K562 (cell line): ENCODE results near the gene CUEDC2. TPM values are rescaled to one million over a fixed set of nuclear protein-coding genes. Genes with fewer than 3 reads are reported as not detected.
A peak's percentile ranks its signal among the peaks of the same experiment; 100 is the strongest.

Experiments used
- NFRKB ChIP-seq: fragments of 450-650 bp; IDR thresholded peaks from 2 replicates; pipeline ENCODE4 v1.6.1; 2016; ENCODE audit warnings: low read depth
- PPARD ChIP-seq: fragments of 250-450 bp; sonication (Bioruptor Pico); IDR thresholded peaks from 2 replicates; pipeline ENCODE4 v1.8.0; 2022; ENCODE audit warnings: inconsistent platforms, mild to moderate bottlenecking, moderate library complexity
- SMARCA4 ChIP-seq: fragments of 450-650 bp; IDR thresholded peaks from 2 replicates; pipeline ENCODE4 v1.6.1; 2016
- SMC3 ChIP-seq: conservative IDR thresholded peaks from 2 replicates; pipeline ENCODE4 v1.6.1; 2011; ENCODE audit warnings: low read depth, low read length, improper control_type of control experiment; ENCODE audit not compliant: insufficient read depth
- TCF7L2 ChIP-seq: fragments of 150-350 bp; IDR thresholded peaks from 2 replicates; pipeline ENCODE4 v1.6.1; 2016; ENCODE audit warnings: low read depth, mild to moderate bottlenecking, low read length, moderate library complexity
- ZNF3 ChIP-seq: fragments of 250-450 bp; sonication (Bioruptor Pico); IDR thresholded peaks from 2 replicates; pipeline ENCODE4 v1.5.0; 2021; ENCODE audit warnings: mild to moderate bottlenecking, moderate library complexity
- polyA plus RNA-seq, 8 experiments: library from polyadenylated mRNA; depleted of rRNA in 4 of 8; stranded (reverse) in 5 of 8; unstranded in 3 of 8; fragments of >200 nt; fragmentation: Nextera tagmentation in 2 of 8; fragmentation: Illumina TruSeq in 1 of 8; extraction: Ambion mirVana in 2 of 8; extraction: Trizol in 1 of 8; gene quantifications; 2 replicates each; pipeline versions ENCODE4 v1.2.1 to v1.2.3, GENCODE V29; 2011 to 2014; ENCODE audit warnings: inconsistent platforms in 1 of 8, missing spikeins in 1 of 8
- total RNA-seq, 7 experiments: library from RNA; depleted of rRNA in 6 of 7; stranded (reverse); fragments of >200 nt in 6 of 7; fragmentation: Illumina TruSeq in 2 of 7; extraction: Trizol in 2 of 7; gene quantifications; 2 replicates each; pipeline versions ENCODE4 v1.2.1 to v1.2.3, GENCODE V29; 2011 to 2021; ENCODE audit warnings: low replicate concordance in 1 of 7
- TF ChIP-seq, protein P1 (sequence below): sonication (generic); formaldehyde crosslinking; IDR thresholded peaks from 2 replicates; pipeline ENCODE4 v1.8.0; 2023; ENCODE audit warnings: missing genetic modification reagents, mild to moderate bottlenecking, borderline replicate concordance
- TF ChIP-seq, protein P2 (sequence below): fragments of 200-800 bp; sonication (Bioruptor generic); IDR thresholded peaks from 2 replicates; pipeline ENCODE4 v1.6.1; 2017; ENCODE audit warnings: missing genetic modification characterization, missing compliant biosample characterization
- TF ChIP-seq, protein P3 (sequence below), 2 experiments: fragments of 450-650 bp; formaldehyde crosslinking in 1 of 2; IDR thresholded peaks; 2 replicates each; pipeline versions ENCODE4 v1.4.0 to v1.6.1; 2014 to 2020; ENCODE audit warnings: mild to moderate bottlenecking in 2 of 2, borderline replicate concordance in 1 of 2, low read depth in 1 of 2
- TF ChIP-seq, protein P4 (sequence below): fragments of 450-650 bp; IDR thresholded peaks from 2 replicates; pipeline ENCODE4 v1.6.1; 2017; ENCODE audit warnings: mild to moderate bottlenecking, moderate library complexity

Gene CUEDC2
- total and polyA plus RNA-seq, 9 of the 15 experiments (the other 6 are each of a cell fraction or from before 2014, with no cell fraction given): 8.5 to 48.9 (median 27.4) TPM

DNA sequence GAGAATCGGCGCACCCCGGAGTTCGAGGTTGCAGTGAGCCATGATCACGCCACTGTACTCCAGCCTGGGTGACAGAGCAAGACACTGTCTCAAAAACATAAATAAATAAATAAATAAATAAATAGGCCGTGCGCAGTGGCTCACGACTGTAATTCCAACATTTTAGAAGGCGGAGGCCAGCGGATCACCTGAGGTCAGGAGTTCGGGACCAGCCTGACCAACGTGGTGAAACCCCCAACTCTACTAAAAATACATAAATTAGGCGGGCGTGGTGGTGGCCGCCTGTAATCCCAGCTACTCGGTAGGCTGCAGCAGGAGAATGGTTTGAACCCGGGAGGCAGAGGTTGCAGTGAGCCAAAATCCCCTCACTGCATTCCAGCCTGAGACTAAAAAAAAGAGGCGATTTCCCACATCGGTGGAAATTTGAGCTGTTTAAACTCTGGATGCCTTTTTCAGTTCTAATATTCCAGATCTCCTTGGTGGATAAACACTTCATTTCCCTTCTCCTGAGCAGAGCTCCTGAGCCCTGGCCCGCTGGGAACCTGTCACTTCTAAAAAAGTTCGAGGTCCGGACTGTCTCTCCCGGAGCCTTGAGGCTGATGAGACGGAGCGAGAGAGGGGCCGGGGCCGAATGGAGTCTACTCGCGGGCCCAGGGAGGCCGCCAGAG is 38.8 kb downstream of the CUEDC2 start (continued):
- TF ChIP-seq, protein P1, sequence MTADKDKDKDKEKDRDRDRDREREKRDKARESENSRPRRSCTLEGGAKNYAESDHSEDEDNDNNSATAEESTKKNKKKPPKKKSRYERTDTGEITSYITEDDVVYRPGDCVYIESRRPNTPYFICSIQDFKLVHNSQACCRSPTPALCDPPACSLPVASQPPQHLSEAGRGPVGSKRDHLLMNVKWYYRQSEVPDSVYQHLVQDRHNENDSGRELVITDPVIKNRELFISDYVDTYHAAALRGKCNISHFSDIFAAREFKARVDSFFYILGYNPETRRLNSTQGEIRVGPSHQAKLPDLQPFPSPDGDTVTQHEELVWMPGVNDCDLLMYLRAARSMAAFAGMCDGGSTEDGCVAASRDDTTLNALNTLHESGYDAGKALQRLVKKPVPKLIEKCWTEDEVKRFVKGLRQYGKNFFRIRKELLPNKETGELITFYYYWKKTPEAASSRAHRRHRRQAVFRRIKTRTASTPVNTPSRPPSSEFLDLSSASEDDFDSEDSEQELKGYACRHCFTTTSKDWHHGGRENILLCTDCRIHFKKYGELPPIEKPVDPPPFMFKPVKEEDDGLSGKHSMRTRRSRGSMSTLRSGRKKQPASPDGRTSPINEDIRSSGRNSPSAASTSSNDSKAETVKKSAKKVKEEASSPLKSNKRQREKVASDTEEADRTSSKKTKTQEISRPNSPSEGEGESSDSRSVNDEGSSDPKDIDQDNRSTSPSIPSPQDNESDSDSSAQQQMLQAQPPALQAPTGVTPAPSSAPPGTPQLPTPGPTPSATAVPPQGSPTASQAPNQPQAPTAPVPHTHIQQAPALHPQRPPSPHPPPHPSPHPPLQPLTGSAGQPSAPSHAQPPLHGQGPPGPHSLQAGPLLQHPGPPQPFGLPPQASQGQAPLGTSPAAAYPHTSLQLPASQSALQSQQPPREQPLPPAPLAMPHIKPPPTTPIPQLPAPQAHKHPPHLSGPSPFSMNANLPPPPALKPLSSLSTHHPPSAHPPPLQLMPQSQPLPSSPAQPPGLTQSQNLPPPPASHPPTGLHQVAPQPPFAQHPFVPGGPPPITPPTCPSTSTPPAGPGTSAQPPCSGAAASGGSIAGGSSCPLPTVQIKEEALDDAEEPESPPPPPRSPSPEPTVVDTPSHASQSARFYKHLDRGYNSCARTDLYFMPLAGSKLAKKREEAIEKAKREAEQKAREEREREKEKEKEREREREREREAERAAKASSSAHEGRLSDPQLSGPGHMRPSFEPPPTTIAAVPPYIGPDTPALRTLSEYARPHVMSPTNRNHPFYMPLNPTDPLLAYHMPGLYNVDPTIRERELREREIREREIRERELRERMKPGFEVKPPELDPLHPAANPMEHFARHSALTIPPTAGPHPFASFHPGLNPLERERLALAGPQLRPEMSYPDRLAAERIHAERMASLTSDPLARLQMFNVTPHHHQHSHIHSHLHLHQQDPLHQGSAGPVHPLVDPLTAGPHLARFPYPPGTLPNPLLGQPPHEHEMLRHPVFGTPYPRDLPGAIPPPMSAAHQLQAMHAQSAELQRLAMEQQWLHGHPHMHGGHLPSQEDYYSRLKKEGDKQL (CRISPR knock-in tag): no peak
- TF ChIP-seq SMARCA4: no peak
- TF ChIP-seq SMC3: peak; percentile 69
- TF ChIP-seq, protein P2, sequence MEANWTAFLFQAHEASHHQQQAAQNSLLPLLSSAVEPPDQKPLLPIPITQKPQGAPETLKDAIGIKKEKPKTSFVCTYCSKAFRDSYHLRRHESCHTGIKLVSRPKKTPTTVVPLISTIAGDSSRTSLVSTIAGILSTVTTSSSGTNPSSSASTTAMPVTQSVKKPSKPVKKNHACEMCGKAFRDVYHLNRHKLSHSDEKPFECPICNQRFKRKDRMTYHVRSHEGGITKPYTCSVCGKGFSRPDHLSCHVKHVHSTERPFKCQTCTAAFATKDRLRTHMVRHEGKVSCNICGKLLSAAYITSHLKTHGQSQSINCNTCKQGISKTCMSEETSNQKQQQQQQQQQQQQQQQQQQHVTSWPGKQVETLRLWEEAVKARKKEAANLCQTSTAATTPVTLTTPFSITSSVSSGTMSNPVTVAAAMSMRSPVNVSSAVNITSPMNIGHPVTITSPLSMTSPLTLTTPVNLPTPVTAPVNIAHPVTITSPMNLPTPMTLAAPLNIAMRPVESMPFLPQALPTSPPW (CRISPR knock-in tag): no peak
- TF ChIP-seq, protein P3, sequence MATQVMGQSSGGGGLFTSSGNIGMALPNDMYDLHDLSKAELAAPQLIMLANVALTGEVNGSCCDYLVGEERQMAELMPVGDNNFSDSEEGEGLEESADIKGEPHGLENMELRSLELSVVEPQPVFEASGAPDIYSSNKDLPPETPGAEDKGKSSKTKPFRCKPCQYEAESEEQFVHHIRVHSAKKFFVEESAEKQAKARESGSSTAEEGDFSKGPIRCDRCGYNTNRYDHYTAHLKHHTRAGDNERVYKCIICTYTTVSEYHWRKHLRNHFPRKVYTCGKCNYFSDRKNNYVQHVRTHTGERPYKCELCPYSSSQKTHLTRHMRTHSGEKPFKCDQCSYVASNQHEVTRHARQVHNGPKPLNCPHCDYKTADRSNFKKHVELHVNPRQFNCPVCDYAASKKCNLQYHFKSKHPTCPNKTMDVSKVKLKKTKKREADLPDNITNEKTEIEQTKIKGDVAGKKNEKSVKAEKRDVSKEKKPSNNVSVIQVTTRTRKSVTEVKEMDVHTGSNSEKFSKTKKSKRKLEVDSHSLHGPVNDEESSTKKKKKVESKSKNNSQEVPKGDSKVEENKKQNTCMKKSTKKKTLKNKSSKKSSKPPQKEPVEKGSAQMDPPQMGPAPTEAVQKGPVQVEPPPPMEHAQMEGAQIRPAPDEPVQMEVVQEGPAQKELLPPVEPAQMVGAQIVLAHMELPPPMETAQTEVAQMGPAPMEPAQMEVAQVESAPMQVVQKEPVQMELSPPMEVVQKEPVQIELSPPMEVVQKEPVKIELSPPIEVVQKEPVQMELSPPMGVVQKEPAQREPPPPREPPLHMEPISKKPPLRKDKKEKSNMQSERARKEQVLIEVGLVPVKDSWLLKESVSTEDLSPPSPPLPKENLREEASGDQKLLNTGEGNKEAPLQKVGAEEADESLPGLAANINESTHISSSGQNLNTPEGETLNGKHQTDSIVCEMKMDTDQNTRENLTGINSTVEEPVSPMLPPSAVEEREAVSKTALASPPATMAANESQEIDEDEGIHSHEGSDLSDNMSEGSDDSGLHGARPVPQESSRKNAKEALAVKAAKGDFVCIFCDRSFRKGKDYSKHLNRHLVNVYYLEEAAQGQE (IDR thresholded peaks at IDR 0.05; ENCODE audit: borderline replicate concordance): 0 out of 2 replicates have a peak, but pooled peaks have one; percentile 58
- TF ChIP-seq, protein P3 (CRISPR knock-in tag; IDR thresholded peaks at IDR 0.05; ENCODE audit: low read depth): no peak
- no peak for TF ChIP-seq TCF7L2
- TF ChIP-seq PPARD: no peak
- no peak for TF ChIP-seq NFRKB
- TF ChIP-seq, protein P4, sequence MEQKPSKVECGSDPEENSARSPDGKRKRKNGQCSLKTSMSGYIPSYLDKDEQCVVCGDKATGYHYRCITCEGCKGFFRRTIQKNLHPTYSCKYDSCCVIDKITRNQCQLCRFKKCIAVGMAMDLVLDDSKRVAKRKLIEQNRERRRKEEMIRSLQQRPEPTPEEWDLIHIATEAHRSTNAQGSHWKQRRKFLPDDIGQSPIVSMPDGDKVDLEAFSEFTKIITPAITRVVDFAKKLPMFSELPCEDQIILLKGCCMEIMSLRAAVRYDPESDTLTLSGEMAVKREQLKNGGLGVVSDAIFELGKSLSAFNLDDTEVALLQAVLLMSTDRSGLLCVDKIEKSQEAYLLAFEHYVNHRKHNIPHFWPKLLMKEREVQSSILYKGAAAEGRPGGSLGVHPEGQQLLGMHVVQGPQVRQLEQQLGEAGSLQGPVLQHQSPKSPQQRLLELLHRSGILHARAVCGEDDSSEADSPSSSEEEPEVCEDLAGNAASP: no peak
- TF ChIP-seq ZNF3 (CRISPR knock-in tag): no peak
